Measurements from ENCODE around the gene MAP3K14. TPM values are rescaled to one million over a fixed set of nuclear protein-coding genes. Genes with fewer than 3 reads are reported as not detected.

The MAP3K14 gene
- total RNA-seq, 3 donors from 2014 or later: 16.6 to 27.9 (median 18.0) TPM

DNA sequence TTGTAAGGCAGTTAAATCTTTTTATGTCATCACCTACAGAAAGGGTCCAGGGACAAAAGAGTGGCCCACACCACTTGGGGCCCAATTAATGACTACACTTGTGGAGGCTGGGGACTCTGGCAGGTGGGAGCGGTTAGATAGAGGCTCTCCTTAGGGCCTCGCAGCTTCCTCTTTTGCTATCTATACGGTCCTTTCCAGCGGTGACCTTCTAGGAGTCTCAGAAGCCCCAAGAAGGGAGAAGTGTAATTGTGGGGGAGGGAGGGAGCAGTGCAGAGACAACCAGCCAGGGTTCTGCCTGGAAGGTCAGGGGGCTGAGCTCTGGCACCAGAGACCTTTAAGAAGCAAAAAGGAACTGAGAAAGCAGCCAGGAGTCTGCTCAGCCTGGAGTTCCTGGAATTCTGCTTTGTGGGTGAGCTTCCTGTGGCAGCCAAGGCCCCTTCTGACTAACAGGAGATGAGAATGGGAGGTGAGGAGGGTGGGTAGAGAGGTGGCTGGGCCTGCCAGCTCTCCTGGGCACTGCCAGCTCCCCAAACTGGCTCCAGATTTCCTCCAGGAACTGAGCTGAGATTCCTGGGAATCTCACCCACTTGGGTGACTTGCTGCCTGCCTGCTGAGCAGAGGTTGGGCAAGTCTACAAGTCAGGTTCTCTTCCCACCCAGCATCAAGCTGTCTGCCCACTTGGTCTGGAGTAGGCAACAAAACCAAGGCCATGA, 16.3 kb upstream of the MAP3K14 start:
- intact Hi-C loops (cut with DNase I, micrococcal nuclease): no loop called here
- Histone ChIP-seq H3K9me3 (no peaks in the 10 kb centered on the region), H3K4me1 (ENCODE audit: low read depth) (no peaks in the 10 kb centered on the region), H3K36me3 (ENCODE audit: low read depth) (no peaks in the 10 kb centered on the region), H3K4me3 (no peak overlapping the region)
- no peak for DNase-seq
- TF ChIP-seq, protein P1, sequence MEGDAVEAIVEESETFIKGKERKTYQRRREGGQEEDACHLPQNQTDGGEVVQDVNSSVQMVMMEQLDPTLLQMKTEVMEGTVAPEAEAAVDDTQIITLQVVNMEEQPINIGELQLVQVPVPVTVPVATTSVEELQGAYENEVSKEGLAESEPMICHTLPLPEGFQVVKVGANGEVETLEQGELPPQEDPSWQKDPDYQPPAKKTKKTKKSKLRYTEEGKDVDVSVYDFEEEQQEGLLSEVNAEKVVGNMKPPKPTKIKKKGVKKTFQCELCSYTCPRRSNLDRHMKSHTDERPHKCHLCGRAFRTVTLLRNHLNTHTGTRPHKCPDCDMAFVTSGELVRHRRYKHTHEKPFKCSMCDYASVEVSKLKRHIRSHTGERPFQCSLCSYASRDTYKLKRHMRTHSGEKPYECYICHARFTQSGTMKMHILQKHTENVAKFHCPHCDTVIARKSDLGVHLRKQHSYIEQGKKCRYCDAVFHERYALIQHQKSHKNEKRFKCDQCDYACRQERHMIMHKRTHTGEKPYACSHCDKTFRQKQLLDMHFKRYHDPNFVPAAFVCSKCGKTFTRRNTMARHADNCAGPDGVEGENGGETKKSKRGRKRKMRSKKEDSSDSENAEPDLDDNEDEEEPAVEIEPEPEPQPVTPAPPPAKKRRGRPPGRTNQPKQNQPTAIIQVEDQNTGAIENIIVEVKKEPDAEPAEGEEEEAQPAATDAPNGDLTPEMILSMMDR (IDR thresholded peaks at IDR 0.05): no peak
- ATAC-seq: peak; percentile 8

DNA sequence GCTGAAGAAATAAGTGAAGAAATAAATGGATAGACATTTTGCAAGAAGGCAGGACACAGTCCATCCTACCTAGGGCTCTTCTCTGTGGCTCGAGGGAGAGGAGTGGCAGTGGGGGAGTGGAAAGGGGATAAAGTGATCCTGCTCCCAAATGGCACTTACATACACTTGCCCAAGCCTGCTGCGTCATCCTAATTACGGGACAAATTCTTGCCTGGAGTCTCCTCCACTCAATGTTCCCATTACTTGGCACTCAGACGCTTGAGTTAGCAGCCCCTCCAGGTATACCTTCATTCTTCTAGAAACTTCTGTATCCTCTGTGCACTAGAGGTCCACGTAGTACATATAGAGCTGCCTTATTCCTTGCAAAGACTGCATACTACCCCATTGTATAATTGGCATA, 15.7 kb upstream of the MAP3K14 start:
- no peak overlapping the region for H3K4me3 ChIP-seq
- no peaks in the 10 kb centered on the region for H3K36me3 ChIP-seq (ENCODE audit: low read depth)
- no peak for ATAC-seq
- H3K4me1 ChIP-seq (ENCODE audit: low read depth): no peaks in the 10 kb centered on the region
- TF ChIP-seq, protein P1 (IDR thresholded peaks at IDR 0.05): no peak
- no peak for DNase-seq
- intact Hi-C loops (cut with DNase I, micrococcal nuclease): no loop called here
- no peaks in the 10 kb centered on the region for H3K9me3 ChIP-seq

DNA sequence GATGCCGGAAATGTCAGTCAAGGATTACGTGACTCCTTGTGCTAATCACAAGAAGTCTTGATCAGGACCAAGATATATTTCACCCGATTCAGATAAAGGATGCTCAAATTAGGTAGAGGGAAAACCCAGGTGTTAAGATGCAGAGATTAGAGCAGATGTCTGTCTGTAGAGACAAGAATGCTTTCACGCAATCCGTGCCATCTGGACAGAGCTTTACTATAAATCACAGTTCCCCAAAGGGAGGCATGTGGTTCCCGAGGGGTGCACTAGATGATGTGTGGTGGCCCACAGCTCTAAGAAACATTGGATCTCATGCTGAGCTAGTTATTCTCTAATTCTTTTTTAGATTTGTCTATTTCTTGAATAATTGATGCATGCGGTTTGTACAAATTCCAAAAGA, 9.8 kb upstream of the MAP3K14 start:
- no peak for ATAC-seq
- no peaks in the 10 kb centered on the region for H3K36me3 ChIP-seq (ENCODE audit: low read depth)
- TF ChIP-seq, protein P1 (IDR thresholded peaks at IDR 0.05): no peak
- DNase-seq: no peak
- no peak overlapping the region for H3K4me3 ChIP-seq
- no peaks in the 10 kb centered on the region for H3K9me3 ChIP-seq
- H3K4me1 ChIP-seq (ENCODE audit: low read depth): peaks cover 7% of the 10 kb centered on the region
- intact Hi-C loops (cut with DNase I, micrococcal nuclease): loop anchor here in 1 of 2 donors (10.0 kb wide), 1 partner anchor 58 kb away; no protein-coding TSS in a partner anchor

DNA sequence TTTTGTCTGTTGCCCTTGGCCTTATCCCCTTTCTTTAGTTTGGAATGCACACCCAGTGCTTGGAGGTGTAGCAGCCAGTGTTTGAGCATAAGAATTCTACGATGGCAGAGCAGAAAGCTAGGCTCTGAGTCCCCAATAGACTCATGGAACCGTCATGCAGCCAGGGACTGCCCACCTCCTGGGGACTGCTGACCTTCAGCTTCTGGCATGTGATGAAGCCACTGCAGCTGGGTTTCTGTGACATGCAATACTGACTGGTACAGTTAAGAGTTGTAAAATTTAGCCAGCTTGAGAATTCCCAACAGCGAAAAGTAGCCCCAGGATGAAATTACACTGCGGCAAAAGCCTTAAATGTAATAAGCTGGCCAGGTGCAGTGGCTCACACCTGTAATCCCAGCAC, 9.0 kb upstream of the MAP3K14 start:
- no peak for ATAC-seq
- H3K4me1 ChIP-seq (ENCODE audit: low read depth): peaks cover 15% of the 10 kb centered on the region
- H3K9me3 ChIP-seq: no peaks in the 10 kb centered on the region
- intact Hi-C loops (cut with DNase I, micrococcal nuclease): loop anchor here in 1 of 2 donors (10.0 kb wide), 1 partner anchor 59 kb away; no protein-coding TSS in a partner anchor
- no peaks in the 10 kb centered on the region for H3K36me3 ChIP-seq (ENCODE audit: low read depth)
- no peak for DNase-seq
- TF ChIP-seq, protein P1 (IDR thresholded peaks at IDR 0.05): no peak
- H3K4me3 ChIP-seq: no peak overlapping the region

DNA sequence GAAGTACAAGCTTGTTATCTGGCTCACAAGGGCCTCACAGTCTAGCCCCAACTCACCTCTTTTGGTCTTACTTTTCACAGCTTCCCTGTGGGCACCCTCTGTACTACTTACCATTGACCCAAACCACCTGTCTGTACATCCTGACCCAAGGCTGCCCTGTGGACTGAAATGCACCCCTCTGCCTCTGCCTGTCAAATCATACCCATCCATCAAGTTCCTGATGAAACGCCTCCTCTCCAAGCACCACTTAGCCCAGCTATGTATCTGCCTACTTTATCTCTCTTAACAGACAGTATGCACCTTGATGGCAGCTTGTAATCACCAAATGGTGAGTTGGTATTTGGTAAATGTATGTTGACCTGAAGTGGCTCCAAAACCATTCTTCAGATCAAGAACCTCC, 7.5 kb upstream of the MAP3K14 start:
- TF ChIP-seq, protein P1 (IDR thresholded peaks at IDR 0.05): no peak
- intact Hi-C loops (cut with DNase I, micrococcal nuclease): loop anchor here in 1 of 2 donors (10.0 kb wide), 1 partner anchor 60 kb away; no protein-coding TSS in a partner anchor
- ATAC-seq (no peak), DNase-seq (no peak)
- Histone ChIP-seq H3K36me3 (ENCODE audit: low read depth) (no peaks in the 10 kb centered on the region), H3K4me3 (no peak overlapping the region), H3K4me1 (ENCODE audit: low read depth) (peaks cover 26% of the 10 kb centered on the region), H3K9me3 (no peaks in the 10 kb centered on the region)
